H9 (cell line): ENCODE data around the gene DDAH2. TPM values are rescaled to one million over a fixed set of nuclear protein-coding genes. Genes with fewer than 3 reads are reported as not detected.

Experiments used
- DNase-seq: peaks from one replicate; pipeline ENCODE4 v3.0.0-alpha.2; 2017
- H2AFZ ChIP-seq: one replicate; pipeline ENCODE4 v1.6.1; 2013; ENCODE audit warnings: mild to moderate bottlenecking, low read length, control low read depth, moderate library complexity
- H2AK5ac ChIP-seq: 2 replicates; pipeline ENCODE4 v1.6.1; 2013; ENCODE audit warnings: low read length, control low read depth, mixed read lengths; ENCODE audit not compliant: insufficient read length
- H2BK120ac ChIP-seq: one replicate; pipeline ENCODE4 v1.6.1; 2013; ENCODE audit warnings: low read depth, mild to moderate bottlenecking, low read length, control low read depth, inconsistent platforms; ENCODE audit not compliant: poor library complexity, severe bottlenecking
- H2BK12ac ChIP-seq: 2 replicates; pipeline ENCODE4 v1.6.1; 2013; ENCODE audit warnings: low read length, control low read depth, mixed read lengths, low read depth; ENCODE audit not compliant: insufficient read length
- H2BK15ac ChIP-seq: 2 replicates; pipeline ENCODE4 v1.6.1; 2013; ENCODE audit warnings: low read depth, low read length, control low read depth
- H2BK20ac ChIP-seq: one replicate; pipeline ENCODE4 v1.6.1; 2013; ENCODE audit warnings: low read depth, mild to moderate bottlenecking, low read length, control low read depth, inconsistent platforms; ENCODE audit not compliant: poor library complexity, severe bottlenecking
- H2BK5ac ChIP-seq: 2 replicates; pipeline ENCODE4 v1.6.1; 2013; ENCODE audit warnings: low read length, control low read depth, mixed read lengths; ENCODE audit not compliant: insufficient read length
- H3K14ac ChIP-seq: 2 replicates; pipeline ENCODE4 v1.6.1; 2013; ENCODE audit warnings: low read length, control low read depth; ENCODE audit not compliant: insufficient read depth
- H3K18ac ChIP-seq: 2 replicates; pipeline ENCODE4 v1.6.1; 2013; ENCODE audit warnings: low read depth, mild to moderate bottlenecking, mixed read lengths, low read length, control low read depth; ENCODE audit not compliant: insufficient read length
- H3K23ac ChIP-seq: 2 replicates; pipeline ENCODE4 v1.6.1; 2013; ENCODE audit warnings: low read length, control low read depth, mixed read lengths, low read depth; ENCODE audit not compliant: insufficient read length
- H3K23me2 ChIP-seq: 2 replicates; pipeline ENCODE4 v1.6.1; 2013; ENCODE audit warnings: low read depth, mild to moderate bottlenecking, mixed read lengths, low read length, control low read depth; ENCODE audit not compliant: insufficient read length, poor library complexity, severe bottlenecking
- H3K27ac ChIP-seq: 2 replicates; pipeline ENCODE4 v1.5.1; 2013; ENCODE audit warnings: low read length, control low read depth, mixed read lengths, low read depth; ENCODE audit not compliant: insufficient read length
- H3K27me3 ChIP-seq: 2 replicates; pipeline ENCODE4 v1.6.1; 2013; ENCODE audit warnings: low read length, control low read depth, inconsistent platforms; ENCODE audit not compliant: insufficient read depth
- H3K4ac ChIP-seq: 2 replicates; pipeline ENCODE4 v1.6.1; 2013; ENCODE audit warnings: low read depth, mild to moderate bottlenecking, control low read depth, inconsistent platforms, low read length, moderate library complexity
- H3K4me1 ChIP-seq: 2 replicates; pipeline ENCODE4 v1.6.1; 2013; ENCODE audit warnings: low read length, control low read depth, inconsistent platforms; ENCODE audit not compliant: insufficient read depth
- H3K4me2 ChIP-seq: 2 replicates; pipeline ENCODE4 v1.6.1; 2013; ENCODE audit warnings: low read length, control low read depth, mixed read lengths; ENCODE audit not compliant: insufficient read length, insufficient read depth
- H3K56ac ChIP-seq: 2 replicates; pipeline ENCODE4 v1.6.1; 2013; ENCODE audit warnings: low read depth, mild to moderate bottlenecking, mixed read lengths, low read length, control low read depth; ENCODE audit not compliant: insufficient read length
- H3K79me1 ChIP-seq: 2 replicates; pipeline ENCODE4 v1.6.1; 2013; ENCODE audit warnings: low read depth, mild to moderate bottlenecking, moderate library complexity, low read length, control low read depth, inconsistent platforms; ENCODE audit not compliant: insufficient read depth, poor library complexity, severe bottlenecking
- H3K79me2 ChIP-seq: 2 replicates; pipeline ENCODE4 v1.6.1; 2013; ENCODE audit warnings: low read length, control low read depth, inconsistent platforms; ENCODE audit not compliant: insufficient read depth
- H3K9ac ChIP-seq: 2 replicates; pipeline ENCODE4 v1.6.1; 2013; ENCODE audit warnings: low read length, control low read depth, mixed read lengths; ENCODE audit not compliant: insufficient read length; ENCODE audit errors: extremely low read depth
- H3K9me3 ChIP-seq: one replicate; pipeline ENCODE4 v1.6.1; 2013; ENCODE audit warnings: low read depth, low read length, inconsistent platforms; ENCODE audit not compliant: control insufficient read depth
- H3T11ph ChIP-seq: one replicate; pipeline ENCODE4 v1.6.1; 2013; ENCODE audit warnings: mild to moderate bottlenecking, low read length, control low read depth, inconsistent platforms
- H4K20me1 ChIP-seq: one replicate; pipeline ENCODE4 v1.6.1; 2013; ENCODE audit not compliant: control insufficient read depth, insufficient read length, insufficient read depth
- H4K5ac ChIP-seq: 2 replicates; pipeline ENCODE4 v1.6.1; 2013; ENCODE audit warnings: low read depth, mild to moderate bottlenecking, mixed read lengths, low read length, control low read depth; ENCODE audit not compliant: insufficient read length
- H4K8ac ChIP-seq: replicated peaks from 2 replicates; pipeline ENCODE4 v1.6.1; 2013; ENCODE audit warnings: low read length, control low read depth, mixed read lengths, low read depth; ENCODE audit not compliant: insufficient read length
- H4K91ac ChIP-seq: 2 replicates; pipeline ENCODE4 v1.6.1; 2013; ENCODE audit warnings: low read depth, mild to moderate bottlenecking, moderate library complexity, mixed read lengths, low read length, control low read depth; ENCODE audit not compliant: insufficient read length
- H3K27ac Mint-ChIP-seq, 3 experiments: 2 replicates in 2 of 3; 3 replicates in 1 of 3; pipeline ENCODE4 v1.8.0; 2020 to 2021; ENCODE audit warnings: mixed read lengths in 3 of 3, mild to moderate bottlenecking in 1 of 3, moderate library complexity in 1 of 3
- H3K27me3 Mint-ChIP-seq: 2 replicates; pipeline ENCODE4 v1.8.0; 2021; ENCODE audit warnings: low read depth, mild to moderate bottlenecking, moderate library complexity, mixed read lengths
- H3K36me3 Mint-ChIP-seq, 3 experiments: 2 replicates in 2 of 3; 3 replicates in 1 of 3; pipeline ENCODE4 v1.8.0; 2020 to 2021; ENCODE audit warnings: low read depth in 3 of 3, mixed read lengths in 3 of 3; ENCODE audit not compliant: insufficient read depth in 1 of 3
- H3K4me1 Mint-ChIP-seq, 2 experiments: 2 replicates each; pipeline ENCODE4 v1.8.0; 2020; ENCODE audit warnings: mixed read lengths in 2 of 2
- H3K4me3 Mint-ChIP-seq, 2 experiments: 2 replicates in 1 of 2; 3 replicates in 1 of 2; pipeline ENCODE4 v1.8.0; 2020 to 2021; ENCODE audit warnings: mild to moderate bottlenecking in 2 of 2, mixed read lengths in 2 of 2, moderate library complexity in 1 of 2
- H3K9me3 Mint-ChIP-seq, 2 experiments: 2 replicates in 1 of 2; 3 replicates in 1 of 2; pipeline ENCODE4 v1.8.0; 2020; ENCODE audit warnings: mild to moderate bottlenecking in 2 of 2, mixed read lengths in 2 of 2, moderate library complexity in 1 of 2
- WGBS: extraction: QIAGEN DNeasy Blood & Tissue Kit; methylation state at CpG from one replicate; pipeline ENCODE4 v1.1.7; 2013; ENCODE audit warnings: missing lambda C conversion rate, low lambda C conversion rate, mixed read lengths; ENCODE audit not compliant: insufficient read length; ENCODE audit errors: extremely low coverage; 5-methylcytosine and 5-hydroxymethylcytosine counted together
- total RNA-seq: library from RNA; stranded (reverse); gene quantifications from 2 replicates; pipeline ENCODE4 v1.2.1, GENCODE V29; 2021
- TF ChIP-seq, protein P1 (sequence below): fragments of 200-600 bp; sonication (generic); conservative IDR thresholded peaks from 3 replicates; pipeline ENCODE4 v1.8.0; 2021; ENCODE audit warnings: antibody characterized with exemption, mild to moderate bottlenecking

Gene DDAH2
- total RNA-seq, 1 experiment from 2014 or later: 73.2 TPM

DNA sequence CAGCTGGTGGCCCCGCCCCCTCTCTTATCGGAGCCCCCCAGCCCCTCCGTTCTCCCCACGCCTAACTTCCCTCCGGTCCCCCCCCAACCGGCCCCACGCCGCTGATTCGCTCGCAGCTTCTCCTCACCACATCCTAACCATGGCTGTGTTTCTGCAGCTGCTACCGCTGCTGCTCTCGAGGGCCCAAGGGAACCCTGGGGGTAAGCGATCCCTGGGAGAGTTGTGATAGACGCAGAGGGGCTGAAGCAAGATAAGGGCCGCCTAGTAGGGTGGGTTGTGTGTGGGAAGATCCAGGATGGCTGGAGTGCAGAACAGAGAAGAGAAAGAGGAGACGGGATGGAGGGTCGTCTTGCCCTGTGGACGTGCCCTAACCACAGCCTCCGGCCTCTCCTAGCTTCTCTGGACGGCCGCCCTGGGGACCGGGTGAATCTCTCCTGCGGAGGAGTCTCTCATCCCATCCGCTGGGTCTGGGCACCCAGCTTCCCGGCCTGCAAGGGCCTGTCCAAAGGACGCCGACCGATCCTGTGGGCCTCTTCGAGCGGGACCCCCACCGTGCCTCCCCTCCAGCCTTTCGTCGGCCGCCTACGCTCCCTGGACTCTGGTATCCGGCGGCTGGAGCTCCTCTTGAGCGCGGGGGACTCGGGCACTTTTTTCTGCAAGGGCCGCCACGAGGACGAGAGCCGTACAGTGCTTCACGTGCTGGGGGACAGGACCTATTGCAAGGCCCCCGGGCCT is 5.7 kb downstream of the DDAH2 start, which contains the start of gene MPIG6B:
Gene MPIG6B (plus strand): TSS at position 129 of the 735 bp plus-strand sequence. CDS start 11 bp downstream, at position 140.
- Histone ChIP-seq H3K4me2 (no peak within 1 kb of the TSS), H3K4ac (no peak within 1 kb of the TSS), H3K18ac (no peak within 1 kb of the TSS), H2BK20ac (no peak within 1 kb of the TSS), H3K79me2 (no peaks in the 10 kb centered on the region), H2BK12ac (no peak within 1 kb of the TSS), H3K9ac (no peak within 1 kb of the TSS), H2BK5ac (no peak within 1 kb of the TSS), H2BK15ac (no peak within 1 kb of the TSS), H3T11ph (no peak within 1 kb of the TSS), H3K27ac (no peak within 1 kb of the TSS), H2AK5ac (no peak within 1 kb of the TSS), H4K91ac (no peak within 1 kb of the TSS), H3K23ac (no peak within 1 kb of the TSS), H4K8ac (no peak within 1 kb of the TSS), H3K23me2 (no peaks in the 10 kb centered on the region), H3K27me3 (no peaks in the 10 kb centered on the region), H4K5ac (no peak within 1 kb of the TSS), H3K4me1 (peaks cover 6% of the 10 kb centered on the region; the same call in 1 of the 2 replicates), H3K14ac (no peak within 1 kb of the TSS; the same call in 1 of the 2 replicates), H3K56ac (no peak within 1 kb of the TSS), H2AFZ (no peak within 1 kb of the TSS), H3K9me3 (no peaks in the 10 kb centered on the region), H2BK120ac (no peak within 1 kb of the TSS), H3K79me1 (no peaks in the 10 kb centered on the region), H4K20me1 (no peaks in the 10 kb centered on the region)
- peak within 1 kb of the TSS in 2 of 3 experiments; percentile 66 to 76; a peak in 3 of 7 replicates for H3K27ac Mint-ChIP-seq
- no CpG with 5 or more reads among the region's 46 CpGs for WGBS
- peaks cover 9 to 28% (median 27%) of the 10 kb centered on the region in 3 experiments; a peak in 6 of 7 replicates for H3K36me3 Mint-ChIP-seq
- no peaks in the 10 kb centered on the region for H3K9me3 Mint-ChIP-seq
- no peak within 1 kb of the TSS for H3K4me3 Mint-ChIP-seq
- DNase-seq: no peak
- no peaks in the 10 kb centered on the region for H3K27me3 Mint-ChIP-seq
- H3K4me1 Mint-ChIP-seq: peaks cover 6 to 11% of the 10 kb centered on the region in 2 experiments
- TF ChIP-seq, protein P1, sequence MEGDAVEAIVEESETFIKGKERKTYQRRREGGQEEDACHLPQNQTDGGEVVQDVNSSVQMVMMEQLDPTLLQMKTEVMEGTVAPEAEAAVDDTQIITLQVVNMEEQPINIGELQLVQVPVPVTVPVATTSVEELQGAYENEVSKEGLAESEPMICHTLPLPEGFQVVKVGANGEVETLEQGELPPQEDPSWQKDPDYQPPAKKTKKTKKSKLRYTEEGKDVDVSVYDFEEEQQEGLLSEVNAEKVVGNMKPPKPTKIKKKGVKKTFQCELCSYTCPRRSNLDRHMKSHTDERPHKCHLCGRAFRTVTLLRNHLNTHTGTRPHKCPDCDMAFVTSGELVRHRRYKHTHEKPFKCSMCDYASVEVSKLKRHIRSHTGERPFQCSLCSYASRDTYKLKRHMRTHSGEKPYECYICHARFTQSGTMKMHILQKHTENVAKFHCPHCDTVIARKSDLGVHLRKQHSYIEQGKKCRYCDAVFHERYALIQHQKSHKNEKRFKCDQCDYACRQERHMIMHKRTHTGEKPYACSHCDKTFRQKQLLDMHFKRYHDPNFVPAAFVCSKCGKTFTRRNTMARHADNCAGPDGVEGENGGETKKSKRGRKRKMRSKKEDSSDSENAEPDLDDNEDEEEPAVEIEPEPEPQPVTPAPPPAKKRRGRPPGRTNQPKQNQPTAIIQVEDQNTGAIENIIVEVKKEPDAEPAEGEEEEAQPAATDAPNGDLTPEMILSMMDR: no peak
